Measurements from ENCODE around the gene TAS1R3. TPM values are rescaled to one million over a fixed set of nuclear protein-coding genes. Genes with fewer than 3 reads are reported as not detected.

The TAS1R3 gene
- total RNA-seq, 1 experiment from 2014 or later, result 0.28 TPM

DNA sequence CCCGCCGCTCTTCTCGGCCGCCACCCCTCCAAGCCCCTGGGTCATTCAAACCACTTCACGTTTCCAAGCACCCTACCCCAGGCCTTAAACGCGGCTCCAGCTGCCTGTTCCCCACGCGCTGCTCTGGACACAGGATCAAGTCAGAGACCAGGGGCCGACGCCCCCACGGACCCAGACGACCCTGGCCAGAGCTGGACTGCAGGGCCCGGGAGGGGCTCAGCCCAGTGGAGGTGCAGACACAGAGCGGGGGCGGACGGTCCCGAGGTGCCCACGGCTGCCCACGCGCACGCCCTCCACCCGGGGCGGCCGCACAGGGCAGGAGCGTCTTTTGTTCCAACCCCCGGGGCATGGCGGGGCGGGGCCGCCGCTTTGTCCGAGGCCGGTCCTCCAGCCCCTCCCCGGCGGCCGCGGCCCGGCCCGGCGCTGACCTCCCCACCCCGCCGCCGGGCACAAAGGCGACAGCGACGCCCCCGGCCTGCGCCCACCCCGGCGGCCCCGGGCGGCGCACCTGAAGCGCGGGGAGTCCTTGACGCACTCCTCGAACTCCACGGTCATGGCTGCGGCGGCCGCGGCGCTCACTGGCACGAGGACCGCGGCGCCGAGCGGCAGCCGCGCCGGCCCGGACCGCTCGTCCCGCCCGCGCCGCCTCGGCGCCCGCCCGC, 23.7 kb upstream of the TAS1R3 start:
- Mint-ChIP-seq H3K27me3 (ENCODE audit: low read depth) (peaks cover 3% of the 10 kb centered on the region; the same call in 1 of the 2 replicates), H3K27ac (no peak overlapping the region)

More for the DNA sequence above, 23.7 kb upstream of the TAS1R3 start:
- no peaks in the 10 kb centered on the region for H3K27me3 ChIP-seq (ENCODE audit: insufficient read depth, low read length)
- H3K79me2 ChIP-seq (ENCODE audit: insufficient read depth, low read length), result no peaks in the 10 kb centered on the region
- H2BK120ac ChIP-seq (ENCODE audit: low read depth, low read length, poor library complexity, severe bottlenecking), result no peak overlapping the region
- H3T11ph ChIP-seq (ENCODE audit: low read length), result no peak overlapping the region
- H3K9me3 ChIP-seq (ENCODE audit: control insufficient read depth, low read depth, low read length), result no peaks in the 10 kb centered on the region
- H3K4me1 ChIP-seq (ENCODE audit: insufficient read depth, low read length), result peaks cover 5% of the 10 kb centered on the region; the same call in 1 of the 2 replicates
- H3K4ac ChIP-seq (ENCODE audit: low read depth, low read length), result no peak overlapping the region
- DNase-seq, result no peak
- no peak overlapping the region for H3K18ac ChIP-seq (ENCODE audit: insufficient read length, low read depth, low read length)
- Mint-ChIP-seq H3K9me3 (no peaks in the 10 kb centered on the region; a peak in 1 of 5 replicates), H3K4me3 (peak overlapping the region; percentile 74 to 86), H3K36me3 (ENCODE audit: insufficient read depth in 1 of 3, low read depth in 3 of 3) (peaks cover 0 to 13% (median 7%) of the 10 kb centered on the region in 3 experiments; a peak in 3 of 7 replicates), H3K4me1 (peaks cover 18 to 31% of the 10 kb centered on the region in 2 experiments)
- no peak overlapping the region for H3K27ac ChIP-seq (ENCODE audit: insufficient read length, low read depth, low read length)
- no peak overlapping the region for H4K91ac ChIP-seq (ENCODE audit: insufficient read length, low read depth, low read length)
- no peak overlapping the region for H2BK20ac ChIP-seq (ENCODE audit: low read depth, low read length, poor library complexity, severe bottlenecking)
- H2AK5ac ChIP-seq (ENCODE audit: insufficient read length, low read length), result no peak overlapping the region
- no peak overlapping the region for H2AFZ ChIP-seq (ENCODE audit: low read length)
- peak overlapping the region; percentile 33 for H3K4me2 ChIP-seq (ENCODE audit: insufficient read depth, insufficient read length, low read length)
- H2BK15ac ChIP-seq (ENCODE audit: low read depth, low read length), result no peak overlapping the region
- peaks cover 15% of the 10 kb centered on the region for H3K23me2 ChIP-seq (ENCODE audit: insufficient read length, low read depth, low read length, poor library complexity, severe bottlenecking)
- H4K8ac ChIP-seq (replicated peaks; ENCODE audit: insufficient read length, low read depth, low read length), result no peak overlapping the region
- TF ChIP-seq, protein P1, sequence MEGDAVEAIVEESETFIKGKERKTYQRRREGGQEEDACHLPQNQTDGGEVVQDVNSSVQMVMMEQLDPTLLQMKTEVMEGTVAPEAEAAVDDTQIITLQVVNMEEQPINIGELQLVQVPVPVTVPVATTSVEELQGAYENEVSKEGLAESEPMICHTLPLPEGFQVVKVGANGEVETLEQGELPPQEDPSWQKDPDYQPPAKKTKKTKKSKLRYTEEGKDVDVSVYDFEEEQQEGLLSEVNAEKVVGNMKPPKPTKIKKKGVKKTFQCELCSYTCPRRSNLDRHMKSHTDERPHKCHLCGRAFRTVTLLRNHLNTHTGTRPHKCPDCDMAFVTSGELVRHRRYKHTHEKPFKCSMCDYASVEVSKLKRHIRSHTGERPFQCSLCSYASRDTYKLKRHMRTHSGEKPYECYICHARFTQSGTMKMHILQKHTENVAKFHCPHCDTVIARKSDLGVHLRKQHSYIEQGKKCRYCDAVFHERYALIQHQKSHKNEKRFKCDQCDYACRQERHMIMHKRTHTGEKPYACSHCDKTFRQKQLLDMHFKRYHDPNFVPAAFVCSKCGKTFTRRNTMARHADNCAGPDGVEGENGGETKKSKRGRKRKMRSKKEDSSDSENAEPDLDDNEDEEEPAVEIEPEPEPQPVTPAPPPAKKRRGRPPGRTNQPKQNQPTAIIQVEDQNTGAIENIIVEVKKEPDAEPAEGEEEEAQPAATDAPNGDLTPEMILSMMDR (conservative IDR thresholded peaks at IDR 0.05), result no peak
- no peak overlapping the region for H2BK5ac ChIP-seq (ENCODE audit: insufficient read length, low read length)
- no peak overlapping the region for H2BK12ac ChIP-seq (ENCODE audit: insufficient read length, low read depth, low read length)
- H3K14ac ChIP-seq (ENCODE audit: insufficient read depth, low read length), result no peak overlapping the region; the same call in 1 of the 2 replicates
- H3K56ac ChIP-seq (ENCODE audit: insufficient read length, low read depth, low read length), result no peak overlapping the region
- H4K20me1 ChIP-seq (ENCODE audit: control insufficient read depth, insufficient read depth, insufficient read length), result no peaks in the 10 kb centered on the region
- no peak overlapping the region for H3K23ac ChIP-seq (ENCODE audit: insufficient read length, low read depth, low read length)
- no peak overlapping the region for H3K9ac ChIP-seq (ENCODE audit: extremely low read depth, insufficient read length, low read length)
- H3K79me1 ChIP-seq (ENCODE audit: insufficient read depth, low read depth, low read length, poor library complexity, severe bottlenecking), result no peaks in the 10 kb centered on the region
- H4K5ac ChIP-seq (ENCODE audit: insufficient read length, low read depth, low read length), result no peak overlapping the region
- WGBS (ENCODE audit: extremely low coverage, insufficient read length, low lambda C conversion rate), result no CpG with 5 or more reads among the region's 83 CpGs
